DMS53 treated with DMSO at 0.1 percent for 48 hours (cell line): ENCODE data around the gene PLCXD1.
"Not testable (repeated sequence)": the region's sequence is repeated elsewhere in the genome, so short reads cannot be mapped to it uniquely, and the experiment has no call there.

Source experiments
- DNase-seq: peaks from one replicate; lab custom pipeline; 2025; ENCODE audit not compliant: unreplicated experiment; lab: John Stamatoyannopoulos, UW

Gene PLCXD1

GRCh38 chrX:281166-281999 lies at the start of gene PLCXD1:
Gene PLCXD1, plus strand, starts transcription at chrX:281381. Its CDS starts 2,807 bp downstream, at chrX:284188.
- no peak for DNase-seq

DNA sequence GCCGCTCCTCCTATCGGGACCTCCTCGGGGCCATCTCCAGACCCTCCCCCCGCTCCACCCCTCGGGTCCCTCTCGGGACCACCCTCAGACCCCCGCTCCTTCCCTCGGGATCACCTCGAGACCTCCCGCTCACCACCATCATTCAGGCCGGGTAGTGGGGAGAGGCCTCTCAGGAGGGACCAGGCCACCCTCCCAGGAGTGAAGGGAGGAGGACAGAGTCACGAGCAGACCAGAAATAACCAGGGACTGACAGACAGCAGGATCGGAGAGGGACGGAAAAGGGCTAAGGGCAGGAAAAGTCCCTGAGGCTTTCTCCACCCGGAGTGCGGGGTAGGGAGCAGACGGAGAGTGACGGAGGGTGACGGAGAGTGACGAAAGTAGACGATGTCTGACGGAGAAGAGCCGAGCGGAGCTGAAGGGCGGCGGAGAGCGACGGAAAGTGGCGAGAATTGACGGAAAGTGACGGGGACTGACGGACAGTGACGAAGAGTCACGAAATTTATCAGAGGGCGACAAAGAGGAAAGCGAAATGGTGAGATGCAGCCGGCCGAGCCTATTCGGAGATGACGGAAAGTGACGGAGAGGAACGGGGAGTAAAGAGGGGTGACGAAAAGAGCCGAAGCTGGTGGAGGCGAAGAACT lies 49.4 kb upstream of the PLCXD1 start:
- not testable (repeated sequence) for DNase-seq

DNA sequence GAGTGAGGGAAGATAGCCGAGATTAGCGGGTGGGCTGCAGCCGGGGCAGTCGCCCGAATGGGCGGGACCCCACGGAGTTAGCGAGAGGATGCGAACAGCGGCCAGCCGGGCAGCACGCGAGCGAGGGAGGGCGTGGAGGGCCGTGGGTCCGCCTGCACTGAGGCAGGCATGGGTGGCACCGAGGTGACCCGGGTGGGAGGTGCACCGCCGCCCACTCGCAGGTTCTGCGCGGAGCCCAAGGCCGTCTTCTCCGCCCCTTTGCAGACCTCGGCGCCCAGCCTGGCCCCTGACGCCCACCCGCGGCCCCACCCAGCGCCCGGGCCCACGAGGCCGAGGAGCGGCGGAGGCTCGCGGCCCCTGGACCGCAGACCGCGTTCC lies 48.9 kb upstream of the PLCXD1 start:
- DNase-seq: not testable (repeated sequence)

DNA sequence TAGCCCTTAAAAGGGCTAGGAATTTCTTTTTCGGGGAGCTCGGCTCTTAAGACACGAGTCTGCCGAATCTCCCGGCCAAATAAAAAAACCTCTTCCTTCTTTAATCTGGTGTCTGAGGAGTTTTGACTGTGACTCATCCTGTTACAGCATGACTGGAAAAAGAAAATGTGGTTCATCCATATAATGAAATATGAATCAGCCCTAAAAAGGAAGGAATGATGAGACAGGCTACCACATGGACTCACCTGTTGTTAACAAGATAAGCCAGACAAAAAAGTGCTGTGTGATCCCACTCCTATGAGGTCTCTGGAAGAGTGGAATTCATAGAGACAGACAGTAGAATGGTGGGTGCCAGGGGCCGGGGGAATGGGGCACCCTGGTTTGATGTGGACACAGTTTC lies 45.0 kb upstream of the PLCXD1 start:
- not testable (repeated sequence) for DNase-seq

DNA sequence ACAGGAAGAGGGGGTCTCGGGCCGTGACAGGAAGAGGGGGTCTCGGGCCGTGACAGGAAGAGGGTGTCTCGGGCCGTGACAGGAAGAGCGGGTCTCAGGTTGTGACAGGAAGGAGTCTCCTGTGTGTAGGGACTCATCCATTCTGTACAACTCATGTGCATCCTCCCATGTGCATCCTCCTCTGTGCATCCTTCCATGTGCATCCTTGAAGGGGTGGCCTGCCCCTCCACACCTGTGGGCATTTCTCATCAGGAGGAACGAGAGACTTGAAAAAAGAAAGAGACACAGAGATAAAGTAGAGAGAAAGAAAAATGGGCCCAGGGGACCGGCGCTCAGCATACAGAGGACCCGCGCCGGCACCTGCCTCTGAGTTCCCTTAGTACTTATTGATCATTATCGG lies 30.2 kb upstream of the PLCXD1 start:
- DNase-seq: no peak

DNA sequence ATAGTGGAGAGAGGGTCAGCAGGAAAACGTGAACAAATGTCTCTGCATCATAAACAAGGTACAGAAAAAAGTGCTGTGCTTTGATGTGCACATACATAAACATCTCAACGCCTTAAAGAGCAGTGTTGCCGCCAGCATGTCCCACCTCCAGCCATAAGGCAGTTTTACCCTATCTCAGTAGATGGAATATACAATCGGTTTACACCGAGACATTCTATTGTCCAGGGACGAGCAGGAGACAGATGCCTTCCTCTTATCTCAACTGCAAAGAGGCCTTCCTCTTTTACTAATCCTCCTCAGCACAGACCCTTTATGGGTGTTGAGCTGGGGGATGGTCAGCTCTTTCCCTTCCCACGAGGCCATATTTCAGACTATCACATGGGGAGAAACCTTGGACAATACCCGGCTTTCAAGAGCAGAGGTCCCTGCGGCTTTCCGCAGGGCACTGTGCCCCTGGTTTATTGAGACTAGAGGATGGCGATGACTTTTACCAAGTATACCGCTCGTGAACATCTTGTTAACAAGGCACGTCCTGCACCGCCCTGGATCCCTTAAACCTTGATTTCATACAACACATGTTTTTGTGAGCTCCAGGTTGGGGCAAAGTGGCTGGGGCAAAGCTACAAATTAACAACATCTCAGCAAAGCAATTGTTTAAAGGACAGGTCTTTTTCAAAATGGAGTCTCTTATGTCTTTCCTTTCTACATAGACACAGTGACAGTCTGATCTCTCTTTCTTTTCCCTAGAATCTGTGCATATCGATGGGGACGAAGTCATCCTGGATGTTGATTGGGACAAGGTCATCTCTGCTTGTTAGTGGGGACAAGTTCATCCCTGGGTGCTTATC lies 29.6 kb upstream of the PLCXD1 start:
- DNase-seq: not testable (repeated sequence)

- DNase-seq: no peak
These were observed 28.8 kb upstream of the PLCXD1 start for GRCh38 chrX:252244-252956.

DNA sequence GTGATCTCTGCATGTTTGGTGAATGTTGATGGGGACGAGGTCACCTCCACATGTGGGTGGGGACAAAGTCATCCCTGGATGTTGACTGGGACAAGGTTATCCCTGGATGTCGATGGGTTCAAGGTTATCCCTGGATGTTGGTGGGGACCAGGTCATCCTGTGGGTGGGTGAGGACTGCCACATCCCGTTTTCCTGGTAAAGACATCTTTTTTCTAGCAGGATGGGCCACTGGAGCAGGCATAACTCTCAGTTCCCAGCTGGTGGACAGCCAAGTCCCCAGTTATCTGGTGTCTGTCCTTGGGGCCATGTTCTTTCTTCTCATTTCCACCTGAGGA lies 28.3 kb upstream of the PLCXD1 start:
- no peak for DNase-seq

GRCh38 chrX:253451-254297 lies 27.5 kb upstream of the PLCXD1 start:
- no peak for DNase-seq

- DNase-seq: no peak
These were observed 26.5 kb upstream of the PLCXD1 start for GRCh38 chrX:254630-255215.

DNA sequence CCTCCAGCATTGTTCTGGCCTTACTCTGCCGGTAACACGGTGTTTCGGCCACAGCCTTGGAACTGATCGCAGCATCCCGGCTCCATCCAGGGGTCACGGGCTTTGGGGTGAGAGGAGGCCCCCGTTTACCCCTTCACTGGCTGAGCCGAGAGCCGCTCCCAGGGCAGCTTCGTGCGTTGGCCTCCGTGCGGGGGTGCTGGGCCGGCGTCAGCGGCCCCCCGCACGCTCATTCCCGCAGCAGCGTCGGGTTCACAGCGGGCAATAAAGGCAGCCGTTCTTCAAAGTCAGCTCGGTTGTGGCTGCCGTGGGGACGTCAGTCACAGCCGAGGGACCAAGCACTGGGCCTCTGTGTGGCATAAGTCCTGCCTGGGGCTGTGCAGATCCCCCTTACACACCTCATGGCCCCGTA lies 25.3 kb upstream of the PLCXD1 start:
- DNase-seq: no peak

DNA sequence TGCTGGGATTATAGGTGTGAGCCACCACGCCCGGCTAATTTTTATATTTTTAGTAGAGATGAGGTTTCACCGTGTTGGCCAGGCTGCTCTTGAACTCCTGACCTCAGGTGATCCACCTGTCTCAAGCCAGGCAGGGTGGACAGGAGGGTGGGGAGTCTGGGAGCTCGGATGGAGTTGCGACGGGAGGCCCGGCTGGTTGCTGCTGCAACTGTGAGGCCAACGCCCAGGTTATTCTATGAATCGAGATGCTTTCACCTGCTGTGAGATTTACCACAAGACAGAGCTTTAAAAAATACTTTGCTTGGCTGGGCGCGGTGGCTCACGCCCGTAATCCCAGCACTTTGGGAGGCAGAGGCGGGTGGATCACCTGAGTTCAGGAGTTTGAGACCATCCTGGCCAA lies 24.1 kb upstream of the PLCXD1 start:
- not testable (repeated sequence) for DNase-seq

GRCh38 chrX:257681-258289 lies 23.4 kb upstream of the PLCXD1 start:
- DNase-seq: no peak

GRCh38 chrX:258291-259040 lies 22.7 kb upstream of the PLCXD1 start:
- DNase-seq: no peak

GRCh38 chrX:259692-260355 lies 21.4 kb upstream of the PLCXD1 start:
- no peak for DNase-seq

DNA sequence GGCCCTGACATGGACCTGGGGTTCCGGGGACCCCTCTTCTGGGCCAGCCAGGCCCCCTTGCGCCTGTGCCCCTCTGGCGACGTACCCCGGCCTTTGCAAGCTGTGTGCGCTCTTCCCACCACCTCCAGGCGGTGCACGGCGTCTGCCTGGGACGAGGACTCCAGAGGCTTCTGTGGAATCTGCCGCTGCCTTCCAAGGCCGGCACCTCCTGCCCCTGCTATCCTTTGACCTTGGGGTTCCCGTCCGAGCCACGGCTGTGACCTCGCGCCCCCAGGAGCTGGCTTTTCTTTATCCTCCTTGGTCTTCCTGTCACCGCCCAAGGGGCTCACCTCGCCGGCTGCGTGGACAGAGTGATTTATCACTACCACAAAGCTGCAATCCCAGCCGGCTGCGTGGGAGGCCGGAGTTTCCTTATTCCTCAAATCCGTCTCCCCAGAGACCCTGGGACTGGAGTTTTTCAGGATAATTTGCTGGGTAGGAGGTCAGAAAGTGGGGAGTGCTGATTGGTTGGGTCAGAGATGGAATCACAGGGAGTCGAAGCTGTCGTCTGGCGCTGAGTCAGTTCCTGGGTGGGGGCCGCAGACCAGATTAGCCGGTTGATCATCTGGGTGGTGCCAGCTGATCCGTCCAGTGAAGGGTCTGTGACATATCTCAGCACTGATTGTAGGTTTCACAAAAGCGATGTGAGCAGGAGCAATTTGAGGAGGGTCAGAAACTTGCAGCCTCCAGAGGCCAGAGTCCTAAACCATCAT lies 19.8 kb upstream of the PLCXD1 start:
- DNase-seq: no peak

GRCh38 chrX:261919-262352 lies 19.2 kb upstream of the PLCXD1 start:
- DNase-seq: no peak
